ENCODE measurements around the gene PACSIN3.

PACSIN3 gene

GRCh38 chr11:47136921-47137320, 49.3 kb downstream of the PACSIN3 start:
- no peak for TF ChIP-seq CTCF (IDR thresholded peaks at IDR 0.05; ENCODE audit: low read depth, low read length)
- no peak for DNase-seq (ENCODE audit: low read depth in 2 of 2)
- H3K4me3 ChIP-seq (replicated peaks in 1 of 2; ENCODE audit: low read depth in 2 of 2, low read length in 2 of 2) = no peak overlapping the region

GRCh38 chr11:47136327-47136726, 49.9 kb downstream of the PACSIN3 start:
- no peak for DNase-seq (ENCODE audit: low read depth in 2 of 2)
- TF ChIP-seq CTCF (IDR thresholded peaks at IDR 0.05; ENCODE audit: low read depth, low read length) = no peak
- H3K4me3 ChIP-seq (replicated peaks in 1 of 2; ENCODE audit: low read depth in 2 of 2, low read length in 2 of 2) = no peak overlapping the region

- no peak for TF ChIP-seq CTCF (IDR thresholded peaks at IDR 0.05; ENCODE audit: low read depth, low read length)
- no peak overlapping the region for H3K4me3 ChIP-seq (replicated peaks in 1 of 2; ENCODE audit: low read depth in 2 of 2, low read length in 2 of 2)
- DNase-seq (ENCODE audit: low read depth in 2 of 2) = no peak
These were observed 53.3 kb downstream of the PACSIN3 start for GRCh38 chr11:47132981-47133380.

- TF ChIP-seq CTCF (IDR thresholded peaks at IDR 0.05; ENCODE audit: low read depth, low read length) = no peak
- no peak overlapping the region for H3K4me3 ChIP-seq (replicated peaks in 1 of 2; ENCODE audit: low read depth in 2 of 2, low read length in 2 of 2)
- DNase-seq (ENCODE audit: low read depth in 2 of 2) = no peak
These were observed 53.7 kb downstream of the PACSIN3 start for GRCh38 chr11:47132490-47132889.

- TF ChIP-seq CTCF (IDR thresholded peaks at IDR 0.05; ENCODE audit: low read depth, low read length) = no peak
These were observed 55.1 kb downstream of the PACSIN3 start for GRCh38 chr11:47131136-47131535.

GRCh38 chr11:47130543-47130942, 55.7 kb downstream of the PACSIN3 start:
- no peak for TF ChIP-seq CTCF (IDR thresholded peaks at IDR 0.05; ENCODE audit: low read depth, low read length)
- H3K4me3 ChIP-seq (replicated peaks in 1 of 2; ENCODE audit: low read depth in 2 of 2, low read length in 2 of 2) = no peak overlapping the region
- no peak for DNase-seq (ENCODE audit: low read depth in 2 of 2)

More at GRCh38 chr11:47131136-47131535, 55.1 kb downstream of the PACSIN3 start:
- DNase-seq (ENCODE audit: low read depth in 2 of 2) = no peak
- H3K4me3 ChIP-seq (replicated peaks in 1 of 2; ENCODE audit: low read depth in 2 of 2, low read length in 2 of 2) = no peak overlapping the region

Measured in cardiac fibroblast (primary cell).